Gastrocnemius medialis (tissue), 4 donors: ENCODE data around the gene ETF1.

Experiments used
- POLR2A ChIP-seq, 2 donors: fragments of 450-650 bp; IDR thresholded peaks; one replicate each; pipeline ENCODE4 v1.6.1; 2017; ENCODE audit warnings: antibody characterized with exemption in 2 of 2, mild to moderate bottlenecking in 2 of 2, moderate library complexity in 2 of 2
- TF ChIP-seq, protein P1 (sequence below), 5 experiments: fragments of 450-650 bp in 3 of 5; fragments of 200-600 bp in 2 of 5; sonication (generic) in 2 of 5; IDR thresholded peaks in 4 of 5; conservative IDR thresholded peaks in 1 of 5; 1 replicate in 4 of 5; 2 replicates in 1 of 5; pipeline ENCODE4 v1.5.1; 2016 to 2019; ENCODE audit warnings: antibody characterized with exemption in 5 of 5, mild to moderate bottlenecking in 3 of 5, moderate library complexity in 3 of 5

DNA sequence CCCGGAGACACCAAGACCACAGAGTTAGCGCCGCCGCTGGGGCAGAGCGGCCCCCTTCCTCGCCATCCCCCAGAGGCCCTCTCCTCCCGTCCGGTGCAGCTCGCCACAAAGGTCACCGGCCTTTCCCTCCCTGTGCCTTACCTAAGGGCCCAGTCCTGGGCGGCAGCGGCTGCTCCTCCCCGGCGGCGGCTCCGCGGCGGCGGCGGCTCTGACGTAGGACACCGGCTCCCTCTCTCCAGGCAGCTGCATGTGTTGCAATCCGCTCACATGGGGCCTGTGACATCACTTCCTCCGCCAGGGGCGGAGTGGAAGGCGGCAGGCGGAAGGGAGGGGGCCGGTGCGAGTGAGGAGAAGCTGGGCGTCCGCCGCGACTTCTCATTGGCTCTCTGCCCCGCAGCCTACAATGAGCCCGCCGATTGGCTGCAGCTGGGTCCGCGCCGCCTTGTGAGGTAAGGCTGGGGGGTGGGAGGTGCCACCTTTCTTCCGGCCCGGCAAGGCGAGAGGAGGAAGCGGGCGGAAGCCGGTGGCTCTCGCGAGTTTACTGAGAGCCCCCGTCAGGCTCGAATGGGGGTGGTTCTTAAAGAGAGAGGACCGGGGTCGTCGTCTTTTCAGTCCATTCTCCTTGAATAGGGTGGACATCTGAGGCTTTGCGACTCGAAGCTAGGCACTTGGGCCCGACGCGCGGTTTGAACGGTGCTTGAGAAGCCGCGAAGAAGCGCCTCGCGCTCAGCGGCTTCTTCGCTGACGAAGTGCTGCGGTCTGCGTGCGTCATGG, at the start of gene ETF1:
- TF ChIP-seq, protein P1, sequence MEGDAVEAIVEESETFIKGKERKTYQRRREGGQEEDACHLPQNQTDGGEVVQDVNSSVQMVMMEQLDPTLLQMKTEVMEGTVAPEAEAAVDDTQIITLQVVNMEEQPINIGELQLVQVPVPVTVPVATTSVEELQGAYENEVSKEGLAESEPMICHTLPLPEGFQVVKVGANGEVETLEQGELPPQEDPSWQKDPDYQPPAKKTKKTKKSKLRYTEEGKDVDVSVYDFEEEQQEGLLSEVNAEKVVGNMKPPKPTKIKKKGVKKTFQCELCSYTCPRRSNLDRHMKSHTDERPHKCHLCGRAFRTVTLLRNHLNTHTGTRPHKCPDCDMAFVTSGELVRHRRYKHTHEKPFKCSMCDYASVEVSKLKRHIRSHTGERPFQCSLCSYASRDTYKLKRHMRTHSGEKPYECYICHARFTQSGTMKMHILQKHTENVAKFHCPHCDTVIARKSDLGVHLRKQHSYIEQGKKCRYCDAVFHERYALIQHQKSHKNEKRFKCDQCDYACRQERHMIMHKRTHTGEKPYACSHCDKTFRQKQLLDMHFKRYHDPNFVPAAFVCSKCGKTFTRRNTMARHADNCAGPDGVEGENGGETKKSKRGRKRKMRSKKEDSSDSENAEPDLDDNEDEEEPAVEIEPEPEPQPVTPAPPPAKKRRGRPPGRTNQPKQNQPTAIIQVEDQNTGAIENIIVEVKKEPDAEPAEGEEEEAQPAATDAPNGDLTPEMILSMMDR (IDR thresholded peaks at IDR 0.05 in 4 of 5, conservative IDR thresholded peaks at IDR 0.05 in 1 of 5), result peak in 1 of 5 experiments; percentile 17
- TF ChIP-seq POLR2A (IDR thresholded peaks at IDR 0.05), result peak; percentile 100
